ENCODE measurements around the gene WNT7B.

DNA sequence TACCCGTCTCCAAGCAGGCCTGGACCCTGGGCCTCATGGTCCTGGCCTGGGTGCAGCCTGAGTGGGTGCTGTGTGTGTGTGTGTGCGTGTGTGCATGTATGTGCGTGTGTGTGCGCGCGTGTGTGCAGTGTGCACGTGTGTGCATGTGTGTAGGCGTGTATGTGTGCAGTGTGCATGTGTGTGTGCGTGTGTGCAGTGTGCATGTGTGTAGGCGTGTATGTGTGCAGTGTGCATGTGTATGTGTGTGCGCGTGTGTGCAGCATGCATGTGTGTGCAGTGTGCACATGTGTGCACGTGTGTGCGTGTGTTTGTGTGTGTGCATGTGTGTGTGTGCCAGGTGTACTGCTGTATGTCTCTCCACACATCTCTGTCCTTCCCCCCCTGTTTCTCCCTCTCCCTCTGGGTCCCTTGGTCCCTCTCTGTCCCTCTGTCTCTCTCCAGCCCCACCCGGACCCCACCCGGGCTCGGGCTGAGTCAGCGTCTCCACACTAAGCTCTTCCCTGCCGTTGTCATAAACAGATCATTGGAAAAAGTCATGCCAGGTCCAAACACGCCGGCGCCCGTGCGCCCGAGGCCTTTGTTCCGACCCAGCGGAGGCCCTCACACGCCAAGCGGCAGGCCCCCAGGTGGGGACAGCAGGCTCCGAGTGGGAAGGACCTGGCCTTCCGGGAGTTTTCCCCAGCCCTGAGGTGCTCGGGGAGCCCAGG lies 34.0 kb downstream of the WNT7B start:
- no peak for TF ChIP-seq CTCF (IDR thresholded peaks at IDR 0.05)
- TF ChIP-seq, protein P1, sequence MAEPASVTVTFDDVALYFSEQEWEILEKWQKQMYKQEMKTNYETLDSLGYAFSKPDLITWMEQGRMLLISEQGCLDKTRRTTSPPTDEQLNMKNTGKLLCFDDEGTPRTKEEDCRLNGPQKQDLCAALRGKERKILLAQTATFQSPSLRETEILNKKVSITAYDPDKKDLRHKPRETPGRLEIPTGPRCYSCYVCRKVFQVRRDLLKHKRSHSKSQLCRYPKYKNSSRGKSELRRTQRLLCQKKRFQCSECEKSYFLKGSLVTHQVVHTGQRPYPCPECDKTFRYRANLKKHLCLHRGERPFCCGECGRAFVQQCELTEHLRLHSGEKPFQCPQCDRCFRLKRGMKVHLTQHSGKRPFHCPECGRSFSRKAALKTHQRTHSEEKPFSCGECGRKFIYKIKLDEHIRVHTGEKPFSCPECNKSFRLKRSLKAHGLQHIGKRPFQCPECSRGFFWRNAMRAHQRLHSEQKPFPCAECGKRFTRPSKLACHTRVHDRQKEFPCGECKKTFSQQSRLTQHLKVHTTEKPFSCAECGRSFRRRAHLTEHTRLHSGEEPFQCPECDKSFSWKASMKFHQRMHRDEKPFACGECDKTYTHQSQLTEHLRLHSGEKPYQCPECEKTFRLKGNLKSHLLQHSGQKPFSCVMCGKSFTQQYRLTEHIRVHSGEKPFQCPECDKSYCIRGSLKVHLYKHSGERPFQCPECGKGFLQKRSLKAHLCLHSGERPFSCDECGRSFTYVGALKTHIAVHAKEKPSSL (CRISPR knock-in tag; conservative IDR thresholded peaks at IDR 0.05), result no peak
- TF ChIP-seq, protein P2, sequence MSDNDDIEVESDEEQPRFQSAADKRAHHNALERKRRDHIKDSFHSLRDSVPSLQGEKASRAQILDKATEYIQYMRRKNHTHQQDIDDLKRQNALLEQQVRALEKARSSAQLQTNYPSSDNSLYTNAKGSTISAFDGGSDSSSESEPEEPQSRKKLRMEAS (CRISPR knock-in tag; IDR thresholded peaks at IDR 0.05), result no peak
- no peak for TF ChIP-seq SP1 (CRISPR knock-in tag; conservative IDR thresholded peaks at IDR 0.05)
- TF ChIP-seq ELF4 (CRISPR knock-in tag; IDR thresholded peaks at IDR 0.05; ENCODE audit: low read depth), result no peak
- no peak for TF ChIP-seq STAT6 (CRISPR knock-in tag; conservative IDR thresholded peaks at IDR 0.05; ENCODE audit: low read depth)
- no peak for TF ChIP-seq FOXP4 (CRISPR knock-in tag; IDR thresholded peaks at IDR 0.05)
- TF ChIP-seq ZBTB21 (CRISPR knock-in tag; IDR thresholded peaks at IDR 0.05; ENCODE audit: borderline replicate concordance), result no peak
